Vagina (tissue), 2 donors: ENCODE results near the gene GALNT17. TPM values are rescaled to one million over a fixed set of nuclear protein-coding genes. Genes with fewer than 3 reads are reported as not detected.

Source experiments
- DNase-seq, 2 donors: peaks; one replicate each; pipeline ENCODE4 v3.0.0-alpha.2; 2017; ENCODE audit errors: extremely low spot score in 2 of 2
- H3K27ac ChIP-seq: fragments of 200-600 bp; sonication (generic); one replicate; pipeline ENCODE4 v1.5.1; 2019
- H3K27me3 ChIP-seq: fragments of 200-600 bp; sonication (generic); one replicate; pipeline ENCODE4 v1.5.1; 2019
- H3K36me3 ChIP-seq, 2 donors: fragments of 200-600 bp; sonication (generic); one replicate each; pipeline ENCODE4 v1.5.1; 2017 to 2019
- H3K4me1 ChIP-seq: fragments of 200-600 bp; sonication (generic); one replicate; pipeline ENCODE4 v1.5.1; 2019
- H3K4me3 ChIP-seq, 2 donors: fragments of 200-600 bp; sonication (generic); 1 replicate in 1 of 2; 2 replicates in 1 of 2; pipeline ENCODE4 v1.5.1; 2016 to 2019
- H3K9me3 ChIP-seq: fragments of 200-600 bp; sonication (generic); one replicate; pipeline ENCODE4 v1.5.1; 2019
- POLR2A ChIP-seq, 2 donors: fragments of 450-650 bp; IDR thresholded peaks; one replicate each; pipeline ENCODE4 v1.6.1; 2017; ENCODE audit warnings: antibody characterized with exemption in 2 of 2, mild to moderate bottlenecking in 2 of 2, moderate library complexity in 2 of 2
- POLR2AphosphoS5 ChIP-seq, 2 donors: sonication (generic); formaldehyde crosslinking; IDR thresholded peaks; one replicate each; pipeline ENCODE4 v1.9.0; 2017; ENCODE audit warnings: antibody characterized with exemption in 2 of 2, mild to moderate bottlenecking in 2 of 2, low read depth in 1 of 2; ENCODE audit not compliant: insufficient read depth in 1 of 2
- intact Hi-C: fragments of 100-400 bp; cut with DNase I; formaldehyde crosslinking; loops from one replicate; pipeline ENCODE4 v1.15.1; 2023
- total RNA-seq: library from RNA; depleted of rRNA; stranded (reverse); fragments of >200 nt; gene quantifications from one replicate; pipeline ENCODE4 v1.2.3, GENCODE V29; 2016
- TF ChIP-seq, protein P1 (sequence below), 3 experiments: fragments of 450-650 bp in 2 of 3; fragments of 200-600 bp in 1 of 3; sonication (generic) in 1 of 3; IDR thresholded peaks; one replicate each; pipeline ENCODE4 v1.5.1; 2017 to 2019; ENCODE audit warnings: antibody characterized with exemption in 3 of 3, mild to moderate bottlenecking in 2 of 3, moderate library complexity in 2 of 3

The GALNT17 gene
- total RNA-seq, 1 donor from 2014 or later: 3.9 TPM

DNA sequence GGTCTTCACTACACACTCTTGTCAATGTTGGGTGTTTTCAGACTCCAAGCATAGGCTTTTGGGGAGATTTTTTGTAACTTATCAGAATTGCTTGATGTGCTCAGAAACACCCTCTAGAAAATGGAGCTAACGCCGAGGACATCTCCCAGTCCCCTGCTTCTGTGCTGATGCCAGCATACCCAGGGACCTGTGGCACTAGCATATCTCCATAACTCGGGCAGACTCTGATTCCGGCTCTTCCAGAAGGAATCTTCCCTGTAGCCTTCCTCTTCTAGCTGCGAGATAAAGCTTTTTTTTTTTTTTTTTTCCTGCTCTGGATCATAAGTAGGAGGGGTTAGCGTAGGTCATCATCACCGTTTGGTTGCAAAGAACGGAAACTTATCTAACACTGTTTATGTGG is 434.4 kb downstream of the GALNT17 start:
- H3K36me3 ChIP-seq: no peaks in the 10 kb centered on the region
- no peak for TF ChIP-seq POLR2A (IDR thresholded peaks at IDR 0.05)
- no peak for TF ChIP-seq POLR2AphosphoS5 (IDR thresholded peaks at IDR 0.05; ENCODE audit: insufficient read depth in 1 of 2, low read depth in 1 of 2)
- TF ChIP-seq, protein P1, sequence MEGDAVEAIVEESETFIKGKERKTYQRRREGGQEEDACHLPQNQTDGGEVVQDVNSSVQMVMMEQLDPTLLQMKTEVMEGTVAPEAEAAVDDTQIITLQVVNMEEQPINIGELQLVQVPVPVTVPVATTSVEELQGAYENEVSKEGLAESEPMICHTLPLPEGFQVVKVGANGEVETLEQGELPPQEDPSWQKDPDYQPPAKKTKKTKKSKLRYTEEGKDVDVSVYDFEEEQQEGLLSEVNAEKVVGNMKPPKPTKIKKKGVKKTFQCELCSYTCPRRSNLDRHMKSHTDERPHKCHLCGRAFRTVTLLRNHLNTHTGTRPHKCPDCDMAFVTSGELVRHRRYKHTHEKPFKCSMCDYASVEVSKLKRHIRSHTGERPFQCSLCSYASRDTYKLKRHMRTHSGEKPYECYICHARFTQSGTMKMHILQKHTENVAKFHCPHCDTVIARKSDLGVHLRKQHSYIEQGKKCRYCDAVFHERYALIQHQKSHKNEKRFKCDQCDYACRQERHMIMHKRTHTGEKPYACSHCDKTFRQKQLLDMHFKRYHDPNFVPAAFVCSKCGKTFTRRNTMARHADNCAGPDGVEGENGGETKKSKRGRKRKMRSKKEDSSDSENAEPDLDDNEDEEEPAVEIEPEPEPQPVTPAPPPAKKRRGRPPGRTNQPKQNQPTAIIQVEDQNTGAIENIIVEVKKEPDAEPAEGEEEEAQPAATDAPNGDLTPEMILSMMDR (IDR thresholded peaks at IDR 0.05): no peak
- H3K4me3 ChIP-seq: no peak overlapping the region
- no peak for DNase-seq
- H3K27me3 ChIP-seq: no peaks in the 10 kb centered on the region
- no peaks in the 10 kb centered on the region for H3K9me3 ChIP-seq
- H3K4me1 ChIP-seq: no peaks in the 10 kb centered on the region
- no peak overlapping the region for H3K27ac ChIP-seq
- intact Hi-C loops: no loop called here

DNA sequence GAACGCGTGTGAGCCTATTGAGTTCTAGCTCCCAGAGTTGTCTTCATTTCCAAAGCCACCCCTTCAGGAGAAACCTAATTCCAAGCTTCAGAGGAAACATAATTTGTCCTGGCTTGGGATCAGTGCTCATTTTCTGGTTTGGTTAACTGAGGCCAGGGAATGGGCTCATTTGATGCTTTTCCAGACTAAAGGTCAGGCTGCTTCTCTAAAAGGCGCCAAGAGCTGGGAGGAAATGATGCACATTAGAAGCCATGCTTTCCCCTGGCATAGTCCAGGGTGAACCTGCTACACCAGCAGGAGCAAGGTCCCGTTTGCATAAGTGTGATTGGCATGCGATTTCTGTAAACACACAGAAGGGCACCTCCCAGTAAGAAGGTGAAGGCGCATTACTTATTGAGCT is 435.0 kb downstream of the GALNT17 start:
- DNase-seq: no peak
- no peaks in the 10 kb centered on the region for H3K9me3 ChIP-seq
- no peaks in the 10 kb centered on the region for H3K4me1 ChIP-seq
- no peaks in the 10 kb centered on the region for H3K27me3 ChIP-seq
- no peak overlapping the region for H3K4me3 ChIP-seq
- TF ChIP-seq POLR2A (IDR thresholded peaks at IDR 0.05) (no peak), POLR2AphosphoS5 (IDR thresholded peaks at IDR 0.05; ENCODE audit: insufficient read depth in 1 of 2, low read depth in 1 of 2) (no peak)
- TF ChIP-seq, protein P1 (IDR thresholded peaks at IDR 0.05): no peak
- H3K27ac ChIP-seq: no peak overlapping the region
- H3K36me3 ChIP-seq: no peaks in the 10 kb centered on the region
- intact Hi-C loops: no loop called here

DNA sequence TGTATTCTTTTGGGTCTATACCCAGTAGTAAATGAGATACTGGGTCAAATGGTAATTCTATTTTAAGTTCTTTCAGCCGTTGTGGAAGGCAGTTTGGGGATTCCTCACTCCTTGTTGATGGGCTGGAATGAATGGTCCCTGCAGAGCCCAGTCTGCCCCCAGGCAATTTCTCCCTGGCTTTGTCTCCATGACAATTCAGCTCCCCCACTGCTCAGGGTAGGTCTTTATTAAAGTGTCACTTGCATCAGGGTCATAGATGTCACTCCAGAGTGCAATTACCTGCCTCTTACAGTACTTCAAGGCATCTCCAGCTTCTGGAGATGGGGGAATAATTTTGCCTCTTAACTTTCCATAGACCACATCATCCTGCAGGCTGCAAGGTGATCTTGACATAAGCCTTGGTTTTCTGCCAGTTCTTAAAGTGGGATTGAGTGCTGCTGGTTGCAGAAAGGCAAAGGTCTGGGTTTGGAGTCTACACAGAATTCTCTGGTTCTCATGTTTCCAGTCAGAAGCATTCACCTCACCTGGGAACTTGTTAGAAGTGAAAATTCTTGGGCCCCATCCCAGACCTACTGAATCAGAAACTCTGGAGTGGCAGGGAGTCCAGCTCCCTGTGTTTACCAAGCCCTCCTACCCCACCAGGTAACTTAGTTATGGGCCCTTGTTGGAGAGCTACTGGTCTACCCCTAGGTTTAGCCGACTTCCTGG is 442.4 kb downstream of the GALNT17 start:
- H3K36me3 ChIP-seq: no peaks in the 10 kb centered on the region
- H3K27ac ChIP-seq: no peak overlapping the region
- H3K9me3 ChIP-seq: no peaks in the 10 kb centered on the region
- no peaks in the 10 kb centered on the region for H3K27me3 ChIP-seq
- no peak for TF ChIP-seq POLR2A (IDR thresholded peaks at IDR 0.05)
- TF ChIP-seq, protein P1 (IDR thresholded peaks at IDR 0.05): no peak
- TF ChIP-seq POLR2AphosphoS5 (IDR thresholded peaks at IDR 0.05; ENCODE audit: insufficient read depth in 1 of 2, low read depth in 1 of 2): no peak
- no peak overlapping the region for H3K4me3 ChIP-seq
- intact Hi-C loops: no loop called here
- DNase-seq: no peak
- H3K4me1 ChIP-seq: no peaks in the 10 kb centered on the region

DNA sequence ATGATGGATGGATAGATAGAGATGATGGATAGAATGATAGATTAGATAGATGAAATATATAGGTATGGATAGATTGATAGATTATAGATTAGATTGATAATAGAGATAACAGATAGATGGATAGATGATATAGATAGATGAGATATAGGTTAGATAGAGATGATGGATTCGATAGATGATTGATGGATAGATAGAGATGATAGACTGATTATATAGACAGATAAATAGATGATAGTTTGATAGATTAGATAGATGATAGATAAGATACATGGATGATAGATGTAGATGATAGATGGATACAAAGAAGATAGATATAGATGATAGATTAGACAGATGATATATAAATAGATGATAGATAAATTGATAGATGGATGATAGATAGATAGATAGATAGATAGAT is 448.1 kb downstream of the GALNT17 start:
- no peaks in the 10 kb centered on the region for H3K27me3 ChIP-seq
- no peak for DNase-seq
- no peak overlapping the region for H3K4me3 ChIP-seq
- no peak for TF ChIP-seq POLR2AphosphoS5 (IDR thresholded peaks at IDR 0.05; ENCODE audit: insufficient read depth in 1 of 2, low read depth in 1 of 2)
- TF ChIP-seq, protein P1 (IDR thresholded peaks at IDR 0.05): no peak
- TF ChIP-seq POLR2A (IDR thresholded peaks at IDR 0.05): no peak
- intact Hi-C loops: no loop called here
- H3K4me1 ChIP-seq: no peaks in the 10 kb centered on the region
- H3K36me3 ChIP-seq: no peaks in the 10 kb centered on the region
- no peak overlapping the region for H3K27ac ChIP-seq
- H3K9me3 ChIP-seq: no peaks in the 10 kb centered on the region

DNA sequence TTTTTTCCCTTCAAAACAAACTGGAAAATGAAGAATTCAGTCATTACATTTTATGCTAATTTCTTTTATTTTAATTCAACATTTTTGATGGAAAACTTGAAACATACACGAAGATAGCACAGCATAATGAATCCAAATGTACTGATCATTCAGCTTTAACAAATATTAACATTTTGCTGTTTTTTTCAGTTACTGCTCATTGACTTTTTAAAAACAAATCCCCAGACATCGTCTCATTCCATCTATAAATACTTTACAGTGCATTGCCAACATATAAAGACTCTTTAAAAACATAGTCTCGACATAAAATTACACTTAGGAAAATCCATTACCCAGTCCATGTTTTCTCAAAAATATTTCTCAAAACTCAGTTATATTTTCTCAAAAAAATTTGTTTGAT is 452.3 kb downstream of the GALNT17 start:
- Histone ChIP-seq H3K36me3 (no peaks in the 10 kb centered on the region), H3K27me3 (no peaks in the 10 kb centered on the region), H3K27ac (no peak overlapping the region), H3K4me1 (no peaks in the 10 kb centered on the region), H3K9me3 (no peaks in the 10 kb centered on the region), H3K4me3 (no peak overlapping the region)
- TF ChIP-seq POLR2A (IDR thresholded peaks at IDR 0.05) (no peak), POLR2AphosphoS5 (IDR thresholded peaks at IDR 0.05; ENCODE audit: insufficient read depth in 1 of 2, low read depth in 1 of 2) (no peak)
- TF ChIP-seq, protein P1 (IDR thresholded peaks at IDR 0.05): no peak
- DNase-seq: no peak
- intact Hi-C loops: no loop called here
